A673 (cell line): ENCODE measurements around the gene ADAMTSL2.

Experiments used
- EZH2 ChIP-seq: fragments of 200-600 bp; sonication (generic); IDR thresholded peaks from 2 replicates; pipeline ENCODE4 v1.6.1; 2017; ENCODE audit warnings: borderline replicate concordance, low read depth, mild to moderate bottlenecking, mixed read lengths, antibody characterized with exemption, low read length; ENCODE audit not compliant: poor library complexity, severe bottlenecking
- TF ChIP-seq, protein P1 (sequence below): fragments of 300-800, 200-600 bp; sonication (generic); conservative IDR thresholded peaks from 2 replicates; pipeline ENCODE4 v1.5.1; 2017; ENCODE audit warnings: low read depth, mild to moderate bottlenecking, antibody characterized with exemption, low read length, moderate library complexity, mixed read lengths

DNA sequence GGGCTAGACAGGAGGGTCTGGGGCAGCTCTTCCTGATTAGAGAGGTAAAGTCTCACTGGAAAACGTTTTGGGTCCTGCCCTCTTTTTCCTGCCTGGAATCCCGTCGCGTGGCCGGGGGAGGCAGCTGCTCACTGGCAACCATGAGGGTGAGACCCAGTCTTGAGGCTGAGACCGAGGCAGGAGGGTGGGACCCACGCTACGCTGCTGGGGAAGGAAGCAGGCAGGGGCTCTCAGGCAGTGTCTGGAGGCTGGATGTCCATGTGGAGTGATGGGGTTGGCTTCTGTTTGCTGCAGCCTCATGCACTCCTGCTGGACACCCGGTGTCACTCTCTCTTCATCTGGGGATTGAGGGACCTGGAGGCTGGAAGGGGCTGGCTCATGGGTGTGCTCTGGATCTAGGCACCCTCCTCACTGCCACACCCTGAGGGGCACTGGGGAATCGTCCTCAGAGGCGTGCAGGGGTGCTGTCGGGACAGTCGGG lies 44.3 kb upstream of the ADAMTSL2 start:
- TF ChIP-seq, protein P1, sequence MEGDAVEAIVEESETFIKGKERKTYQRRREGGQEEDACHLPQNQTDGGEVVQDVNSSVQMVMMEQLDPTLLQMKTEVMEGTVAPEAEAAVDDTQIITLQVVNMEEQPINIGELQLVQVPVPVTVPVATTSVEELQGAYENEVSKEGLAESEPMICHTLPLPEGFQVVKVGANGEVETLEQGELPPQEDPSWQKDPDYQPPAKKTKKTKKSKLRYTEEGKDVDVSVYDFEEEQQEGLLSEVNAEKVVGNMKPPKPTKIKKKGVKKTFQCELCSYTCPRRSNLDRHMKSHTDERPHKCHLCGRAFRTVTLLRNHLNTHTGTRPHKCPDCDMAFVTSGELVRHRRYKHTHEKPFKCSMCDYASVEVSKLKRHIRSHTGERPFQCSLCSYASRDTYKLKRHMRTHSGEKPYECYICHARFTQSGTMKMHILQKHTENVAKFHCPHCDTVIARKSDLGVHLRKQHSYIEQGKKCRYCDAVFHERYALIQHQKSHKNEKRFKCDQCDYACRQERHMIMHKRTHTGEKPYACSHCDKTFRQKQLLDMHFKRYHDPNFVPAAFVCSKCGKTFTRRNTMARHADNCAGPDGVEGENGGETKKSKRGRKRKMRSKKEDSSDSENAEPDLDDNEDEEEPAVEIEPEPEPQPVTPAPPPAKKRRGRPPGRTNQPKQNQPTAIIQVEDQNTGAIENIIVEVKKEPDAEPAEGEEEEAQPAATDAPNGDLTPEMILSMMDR = no peak
- TF ChIP-seq EZH2 = no peak
